SKM-1 (cell line): ENCODE measurements around the gene TRAF3.

Experiments
- DNase-seq: peaks from one replicate; lab custom pipeline; 2025; ENCODE audit not compliant: unreplicated experiment; lab: John Stamatoyannopoulos, UW

Gene TRAF3

DNA sequence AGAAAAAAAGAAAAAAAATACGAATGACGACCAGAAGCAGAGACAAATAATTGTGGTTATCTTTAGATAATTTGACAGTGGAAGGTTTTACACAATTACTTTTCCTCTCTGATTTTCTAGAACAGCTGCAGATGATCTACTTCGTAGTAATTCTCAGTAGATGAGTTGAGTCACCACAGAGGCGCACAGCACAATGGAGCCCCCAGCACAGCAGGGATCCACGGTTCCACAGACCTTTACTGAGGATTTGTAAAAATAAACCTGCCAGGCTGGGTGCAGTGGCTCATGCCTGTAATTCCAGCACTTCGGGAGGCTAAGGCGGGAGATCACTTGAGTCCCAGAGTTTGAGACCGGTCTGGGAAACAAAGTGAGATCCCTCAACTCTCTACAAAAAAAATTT, 174.6 kb downstream of the TRAF3 start:
- DNase-seq: no peak

DNA sequence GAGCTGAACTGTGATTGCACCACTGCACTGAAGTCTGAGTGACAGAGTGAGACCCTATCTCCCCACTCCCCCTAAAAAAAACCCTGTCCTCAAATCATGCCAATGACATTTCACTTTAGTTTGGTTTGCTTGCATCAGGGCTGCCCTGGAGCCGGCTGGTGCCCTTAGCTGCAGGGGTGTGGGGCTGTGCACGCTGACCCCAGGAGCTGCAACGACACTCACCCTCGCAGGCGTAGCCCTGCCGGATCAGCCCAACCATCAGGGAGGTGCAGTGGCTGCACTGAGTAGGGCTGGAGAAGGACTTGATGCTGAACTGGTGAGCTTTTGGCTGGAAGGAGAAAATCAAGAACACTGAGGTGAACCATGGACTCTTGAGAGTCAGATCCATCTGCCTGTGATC, 175.0 kb downstream of the TRAF3 start:
- no peak for DNase-seq

DNA sequence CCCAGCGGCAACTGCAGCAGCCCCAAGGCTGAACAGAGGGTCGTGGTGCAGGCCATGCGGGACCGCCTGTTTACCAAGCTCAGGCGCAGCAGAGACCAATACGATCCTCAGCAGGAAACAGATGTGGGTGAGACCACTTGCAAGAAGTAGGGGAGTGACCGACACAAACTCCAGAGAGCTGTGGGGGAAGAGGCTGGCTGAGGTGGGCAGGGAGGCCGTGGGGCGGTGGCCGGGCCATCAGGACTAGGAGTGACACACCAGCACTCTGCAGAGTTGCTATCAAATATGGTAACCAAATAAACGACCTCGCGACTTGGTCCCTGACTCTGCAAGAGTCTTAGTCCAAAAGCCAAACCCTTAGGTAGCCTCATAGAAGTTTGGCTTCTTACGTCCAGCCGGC, 175.9 kb downstream of the TRAF3 start:
- no peak for DNase-seq

DNA sequence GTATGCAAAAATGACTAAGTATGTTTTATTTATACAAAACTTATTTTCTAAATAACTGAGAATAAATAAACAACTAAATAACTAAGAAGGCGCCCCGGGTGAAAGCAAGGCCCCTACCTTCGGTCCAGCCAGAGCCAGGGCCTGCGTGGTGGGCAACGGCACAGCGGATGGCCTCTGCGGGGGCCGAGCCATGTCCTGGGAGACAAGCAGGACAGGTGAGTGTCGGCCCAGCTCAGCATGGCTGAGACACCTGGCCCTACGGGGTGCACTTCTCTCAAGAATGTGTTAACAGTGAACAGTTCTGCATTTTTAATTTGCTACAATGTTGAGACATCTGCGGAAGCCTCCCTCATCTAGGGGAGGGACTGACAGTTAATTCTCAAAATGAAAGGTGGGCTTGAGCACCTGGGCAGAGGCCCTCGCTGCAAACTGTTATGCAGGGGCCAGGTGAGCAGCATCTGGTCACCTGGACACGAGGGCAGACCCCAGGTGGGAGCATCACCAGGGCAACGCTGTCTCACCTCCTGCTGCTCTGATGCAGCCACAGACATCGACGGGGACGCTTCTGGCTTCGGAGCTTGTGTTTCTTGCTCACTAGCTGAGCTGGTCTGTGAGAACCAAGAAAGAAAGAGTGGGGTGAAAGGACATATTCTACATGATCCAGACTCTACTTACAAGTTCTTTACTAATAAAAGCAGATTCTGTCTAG, 177.0 kb downstream of the TRAF3 start:
- DNase-seq: no peak

DNA sequence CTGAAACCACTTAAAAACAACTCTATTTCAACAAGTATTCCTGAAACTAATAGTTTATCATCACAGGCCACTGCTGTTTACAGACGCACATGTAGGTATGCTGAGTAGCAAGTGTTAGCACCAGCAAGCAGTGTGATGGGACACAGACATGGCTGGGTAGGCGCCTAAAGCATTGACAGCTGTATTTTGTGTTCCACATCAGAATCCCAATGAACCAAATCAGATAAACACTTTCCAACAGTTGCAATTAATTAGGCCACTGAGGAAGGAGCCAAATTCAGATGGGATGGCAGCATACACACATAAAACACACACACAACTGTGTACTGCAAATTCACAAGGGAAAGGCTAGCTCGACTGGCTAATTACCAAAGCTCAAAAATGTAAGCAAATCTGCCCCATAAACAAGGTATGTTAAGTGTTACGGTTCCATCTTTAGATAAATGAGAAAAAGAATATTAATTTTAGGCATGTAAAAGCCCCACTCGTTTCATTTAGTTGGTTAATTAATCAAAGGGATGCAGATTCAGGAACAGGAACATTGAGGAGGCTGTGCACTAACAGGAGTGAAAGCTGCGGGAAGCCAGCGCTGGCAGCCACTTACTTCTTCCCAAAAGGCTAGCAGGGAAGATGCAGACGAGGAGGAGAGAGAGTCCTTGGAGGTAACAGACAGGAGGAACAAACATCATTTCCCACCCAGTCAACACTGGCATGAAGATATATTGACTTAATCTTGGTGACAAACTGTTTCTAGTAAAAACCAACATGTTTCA, 178.6 kb downstream of the TRAF3 start:
- no peak for DNase-seq

GRCh38 chr14:102957222-102957621, 180.0 kb downstream of the TRAF3 start:
- DNase-seq: no peak

DNA sequence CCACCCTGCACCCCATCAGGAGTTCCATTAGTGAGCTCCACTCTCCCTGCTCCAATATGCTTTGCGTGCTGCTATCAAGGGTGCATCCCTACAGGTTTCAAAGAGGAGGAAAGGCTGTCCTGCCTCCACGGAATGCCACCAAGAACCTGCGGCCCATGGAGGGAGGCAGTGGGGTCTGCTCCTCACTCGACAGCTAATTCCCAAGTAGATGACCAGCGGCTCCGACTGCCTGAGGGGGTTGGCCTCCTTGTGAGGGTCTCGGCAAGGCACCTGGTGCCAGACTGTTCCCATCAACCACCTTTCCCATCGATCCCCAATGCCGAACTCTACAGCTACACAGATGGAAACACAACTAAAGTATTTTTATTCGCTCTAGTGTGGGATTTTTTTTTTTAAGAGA, 181.2 kb downstream of the TRAF3 start:
- no peak for DNase-seq
